ENCODE measurements around the gene GABBR2. TPM values are rescaled to one million over a fixed set of nuclear protein-coding genes. Genes with fewer than 3 reads are reported as not detected.

GABBR2 gene
- polyA plus RNA-seq, 1 donor (not counting 4 experiments of a cell fraction or from before 2014, with no cell fraction given) = 0.01 TPM

GRCh38 chr9:98732801-98733200, 24.1 kb upstream of the GABBR2 start:
- Histone ChIP-seq H3K27me3 (ENCODE audit: control insufficient read depth, extremely low read depth, insufficient read depth, low read length) (peaks cover 4% of the 10 kb centered on the region), H3K4me2 (ENCODE audit: control insufficient read depth, extremely low read depth, insufficient read depth, low read depth, low read length) (no peak overlapping the region), H3K4me3 (ENCODE audit: control insufficient read depth in 2 of 3, extremely low read depth in 1 of 3, insufficient read depth in 2 of 3, low read depth in 1 of 3, low read length in 3 of 3) (no peak overlapping the region), H2AFZ (ENCODE audit: control insufficient read depth, low read length) (no peak overlapping the region), H3K36me3 (ENCODE audit: control insufficient read depth in 2 of 2, extremely low read depth in 1 of 2, insufficient read depth in 2 of 2, low read length in 2 of 2) (peaks cover 3 to 8% of the 10 kb centered on the region in 2 experiments), H3K79me2 (ENCODE audit: control insufficient read depth, insufficient read depth, low read length) (no peaks in the 10 kb centered on the region), H3K9ac (ENCODE audit: control insufficient read depth, extremely low read depth, insufficient read depth, low read length) (no peak overlapping the region), H3K9me3 (ENCODE audit: control insufficient read depth, low read depth, low read length) (no peaks in the 10 kb centered on the region), H3K4me1 (ENCODE audit: control insufficient read depth, extremely low read depth, insufficient read depth, low read length) (peaks cover 12% of the 10 kb centered on the region), H4K20me1 (ENCODE audit: control insufficient read depth, extremely low read depth, insufficient read depth, low read length) (no peaks in the 10 kb centered on the region), H3K9me1 (ENCODE audit: control insufficient read depth, extremely low read depth, insufficient read depth, low read length) (no peaks in the 10 kb centered on the region), H3K27ac (ENCODE audit: control insufficient read depth, insufficient read depth, low read length) (no peak overlapping the region)
- dilution Hi-C loops (cut with MboI; ENCODE audit: extremely low pct_ligation_motif_present, low sequenced_read_pairs) = no loop called here
- peak; percentile 17 for DNase-seq (ENCODE audit: low read depth, low spot score)
- TF ChIP-seq, protein P1, sequence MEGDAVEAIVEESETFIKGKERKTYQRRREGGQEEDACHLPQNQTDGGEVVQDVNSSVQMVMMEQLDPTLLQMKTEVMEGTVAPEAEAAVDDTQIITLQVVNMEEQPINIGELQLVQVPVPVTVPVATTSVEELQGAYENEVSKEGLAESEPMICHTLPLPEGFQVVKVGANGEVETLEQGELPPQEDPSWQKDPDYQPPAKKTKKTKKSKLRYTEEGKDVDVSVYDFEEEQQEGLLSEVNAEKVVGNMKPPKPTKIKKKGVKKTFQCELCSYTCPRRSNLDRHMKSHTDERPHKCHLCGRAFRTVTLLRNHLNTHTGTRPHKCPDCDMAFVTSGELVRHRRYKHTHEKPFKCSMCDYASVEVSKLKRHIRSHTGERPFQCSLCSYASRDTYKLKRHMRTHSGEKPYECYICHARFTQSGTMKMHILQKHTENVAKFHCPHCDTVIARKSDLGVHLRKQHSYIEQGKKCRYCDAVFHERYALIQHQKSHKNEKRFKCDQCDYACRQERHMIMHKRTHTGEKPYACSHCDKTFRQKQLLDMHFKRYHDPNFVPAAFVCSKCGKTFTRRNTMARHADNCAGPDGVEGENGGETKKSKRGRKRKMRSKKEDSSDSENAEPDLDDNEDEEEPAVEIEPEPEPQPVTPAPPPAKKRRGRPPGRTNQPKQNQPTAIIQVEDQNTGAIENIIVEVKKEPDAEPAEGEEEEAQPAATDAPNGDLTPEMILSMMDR (optimal IDR thresholded peaks at IDR 0.05 in 1 of 3, IDR thresholded peaks at IDR 0.05 in 1 of 3, conservative IDR thresholded peaks at IDR 0.05 in 1 of 3; ENCODE audit: extremely low read depth in 1 of 3, insufficient read depth in 2 of 3, low read length in 3 of 3) = no peak
- TF ChIP-seq EZH2 (IDR thresholded peaks at IDR 0.05; ENCODE audit: low read length) = no peak
- peak; percentile 84 for FAIRE-seq

GRCh38 chr9:98732091-98732490, 23.4 kb upstream of the GABBR2 start:
- Histone ChIP-seq H4K20me1 (ENCODE audit: control insufficient read depth, extremely low read depth, insufficient read depth, low read length) (no peaks in the 10 kb centered on the region), H3K36me3 (ENCODE audit: control insufficient read depth in 2 of 2, extremely low read depth in 1 of 2, insufficient read depth in 2 of 2, low read length in 2 of 2) (peaks cover 3 to 8% of the 10 kb centered on the region in 2 experiments), H3K4me3 (ENCODE audit: control insufficient read depth in 2 of 3, extremely low read depth in 1 of 3, insufficient read depth in 2 of 3, low read depth in 1 of 3, low read length in 3 of 3) (no peak overlapping the region), H3K9me1 (ENCODE audit: control insufficient read depth, extremely low read depth, insufficient read depth, low read length) (no peaks in the 10 kb centered on the region), H2AFZ (ENCODE audit: control insufficient read depth, low read length) (no peak overlapping the region), H3K9me3 (ENCODE audit: control insufficient read depth, low read depth, low read length) (no peaks in the 10 kb centered on the region), H3K79me2 (ENCODE audit: control insufficient read depth, insufficient read depth, low read length) (no peaks in the 10 kb centered on the region), H3K4me1 (ENCODE audit: control insufficient read depth, extremely low read depth, insufficient read depth, low read length) (peaks cover 12% of the 10 kb centered on the region), H3K9ac (ENCODE audit: control insufficient read depth, extremely low read depth, insufficient read depth, low read length) (no peak overlapping the region), H3K27me3 (ENCODE audit: control insufficient read depth, extremely low read depth, insufficient read depth, low read length) (peaks cover 9% of the 10 kb centered on the region), H3K4me2 (ENCODE audit: control insufficient read depth, extremely low read depth, insufficient read depth, low read depth, low read length) (no peak overlapping the region), H3K27ac (ENCODE audit: control insufficient read depth, insufficient read depth, low read length) (no peak overlapping the region)
- no peak for FAIRE-seq
- no peak for DNase-seq (ENCODE audit: low read depth, low spot score)
- dilution Hi-C loops (cut with MboI; ENCODE audit: extremely low pct_ligation_motif_present, low sequenced_read_pairs) = no loop called here
- no peak for TF ChIP-seq EZH2 (IDR thresholded peaks at IDR 0.05; ENCODE audit: low read length)
- TF ChIP-seq, protein P1 (optimal IDR thresholded peaks at IDR 0.05 in 1 of 3, IDR thresholded peaks at IDR 0.05 in 1 of 3, conservative IDR thresholded peaks at IDR 0.05 in 1 of 3; ENCODE audit: extremely low read depth in 1 of 3, insufficient read depth in 2 of 3, low read length in 3 of 3) = no peak
